Measurements from ENCODE around the gene CORO1C.
"Not testable (repeated sequence)": the region's sequence is repeated elsewhere in the genome, so short reads cannot be mapped to it uniquely, and the experiment has no call there.

CORO1C gene

GRCh38 chr12:108753976-108754375, 22.7 kb upstream of the CORO1C start:
- no peak for DNase-seq (ENCODE audit: low read depth, low spot score)

GRCh38 chr12:108752387-108752786, 21.1 kb upstream of the CORO1C start:
- no peak for DNase-seq (ENCODE audit: low read depth, low spot score)

- no peak for DNase-seq (ENCODE audit: low read depth, low spot score)
Observed at GRCh38 chr12:108751821-108752220, 20.5 kb upstream of the CORO1C start.

- not testable (repeated sequence) for DNase-seq (ENCODE audit: low read depth, low spot score)
Observed at GRCh38 chr12:108751003-108751402, 19.7 kb upstream of the CORO1C start.

- no peak for DNase-seq (ENCODE audit: low read depth, low spot score)
Observed at GRCh38 chr12:108750526-108750925, 19.2 kb upstream of the CORO1C start.

- no peak for DNase-seq (ENCODE audit: low read depth, low spot score)
Observed at GRCh38 chr12:108747563-108747962, 16.2 kb upstream of the CORO1C start.

- DNase-seq (ENCODE audit: low read depth, low spot score), result no peak
Observed at GRCh38 chr12:108745641-108746040, 14.3 kb upstream of the CORO1C start.

- no peak for DNase-seq (ENCODE audit: low read depth, low spot score)
Observed at GRCh38 chr12:108744021-108744897, 12.9 kb upstream of the CORO1C start.

GRCh38 chr12:108738170-108738569, 6.9 kb upstream of the CORO1C start:
- DNase-seq (ENCODE audit: low read depth, low spot score), result no peak

GRCh38 chr12:108735855-108736254, 4.5 kb upstream of the CORO1C start:
- no peak for DNase-seq (ENCODE audit: low read depth, low spot score)

- DNase-seq (ENCODE audit: low read depth, low spot score), result no peak
Observed at GRCh38 chr12:108734200-108734906, 3.0 kb upstream of the CORO1C start.

- not testable (repeated sequence) for DNase-seq (ENCODE audit: low read depth, low spot score)
Observed at GRCh38 chr12:108733230-108733531, 1.9 kb upstream of the CORO1C start.

GRCh38 chr12:108732489-108733229, 1.3 kb upstream of the CORO1C start:
- DNase-seq (ENCODE audit: low read depth, low spot score), result no peak

GRCh38 chr12:108731866-108732461, 646 bp upstream of the CORO1C start:
- DNase-seq (ENCODE audit: low read depth, low spot score), result peak; percentile 94

GRCh38 chr12:108730365-108731104, 783 bp downstream of the CORO1C start:
- peak; percentile 32 for DNase-seq (ENCODE audit: low read depth, low spot score)

GRCh38 chr12:108729612-108730364, 1.5 kb downstream of the CORO1C start:
- no peak for DNase-seq (ENCODE audit: low read depth, low spot score)

- DNase-seq (ENCODE audit: low read depth, low spot score), result no peak
Observed at GRCh38 chr12:108728820-108729611, 2.3 kb downstream of the CORO1C start.

GRCh38 chr12:108727868-108728735, 3.2 kb downstream of the CORO1C start:
- DNase-seq (ENCODE audit: low read depth, low spot score), result no peak

GRCh38 chr12:108727161-108727560, 4.2 kb downstream of the CORO1C start:
- no peak for DNase-seq (ENCODE audit: low read depth, low spot score)
